Activated CD4-positive, alpha-beta T cell treated with anti-CD3 and anti-CD28 coated beads for 36 hours (primary cell): ENCODE results near the gene FAM181A. TPM values are rescaled to one million over a fixed set of nuclear protein-coding genes. Genes with fewer than 3 reads are reported as not detected.

Source experiments
- ATAC-seq: fragments of 200-7000 bp; cut with Tn5 transposase; one replicate; pipeline ENCODE4 v1.10.0; 2021; ENCODE audit warnings: mild to moderate bottlenecking, moderate library complexity
- CTCF ChIA-PET: fragments of 350-600 bp; sonication (Branson Sonifier 250); formaldehyde crosslinking; loops from one replicate; lab custom pipeline; 2021; ENCODE audit warnings: antibody characterized with exemption; lab: Charles Lee
- POLR2A ChIA-PET: fragments of 350-600 bp; sonication (Branson Sonifier 250); formaldehyde crosslinking; loops from one replicate; lab custom pipeline; 2021; ENCODE audit warnings: antibody characterized with exemption, inconsistent platforms; lab: Charles Lee
- DNase-seq: peaks from one replicate; pipeline ENCODE4 v3.0.0-alpha.2; 2020
- H3K27ac Mint-ChIP-seq: one replicate; pipeline ENCODE4 v1.8.0; 2021; ENCODE audit warnings: mixed read lengths
- H3K27me3 Mint-ChIP-seq: one replicate; pipeline ENCODE4 v1.8.0; 2021; ENCODE audit warnings: mixed read lengths
- H3K36me3 Mint-ChIP-seq: one replicate; pipeline ENCODE4 v1.8.0; 2021; ENCODE audit warnings: low read depth, mixed read lengths
- H3K4me1 Mint-ChIP-seq: one replicate; pipeline ENCODE4 v1.8.0; 2021; ENCODE audit warnings: mixed read lengths
- H3K4me3 Mint-ChIP-seq: one replicate; pipeline ENCODE4 v1.8.0; 2021; ENCODE audit warnings: mild to moderate bottlenecking, moderate library complexity, mixed read lengths
- H3K9me3 Mint-ChIP-seq: one replicate; pipeline ENCODE4 v1.8.0; 2021; ENCODE audit warnings: low read depth, mixed read lengths
- intact Hi-C, 2 experiments: fragments of 100-400 bp; cut with DNase I in 1 of 2; cut with micrococcal nuclease in 1 of 2; formaldehyde crosslinking; loops; one replicate each; pipeline versions ENCODE4 v1.14.2 to v1.15.1; 2022 to 2024; cut with DNase I, micrococcal nuclease
- total RNA-seq, 2 experiments: library from RNA; stranded (reverse); gene quantifications; one replicate each; pipeline ENCODE4 v1.2.3, GENCODE V29; 2021

Gene FAM181A
- total RNA-seq, 2 experiments from 2014 or later = not detected

DNA sequence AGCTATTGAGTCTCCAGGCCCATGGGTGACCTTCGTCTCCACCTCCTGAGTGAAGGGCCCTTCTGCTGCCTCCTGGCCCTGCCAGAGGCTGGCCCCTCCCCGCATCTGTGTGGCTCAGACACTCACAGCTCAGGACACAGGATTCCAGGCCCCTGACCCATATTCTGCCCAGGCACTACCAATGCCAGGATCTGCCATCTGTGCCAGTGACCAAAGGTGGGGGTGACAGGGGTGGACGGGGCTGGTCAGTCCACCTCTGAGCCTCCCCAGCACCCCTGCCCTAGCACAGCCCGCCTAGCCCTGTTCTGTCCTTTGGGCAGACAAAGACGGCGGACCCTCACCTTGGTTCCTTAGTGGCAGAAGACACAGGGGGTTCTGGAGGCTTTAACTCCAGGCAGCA is 46.5 kb downstream of the FAM181A start:
- CTCF ChIA-PET = interaction anchor here (0.6 to 13.9 kb wide), 4 partner anchors 8 to 35 kb away, joined by 4 to 180 read pairs (median 28); no protein-coding TSS in a partner anchor
- H3K27me3 Mint-ChIP-seq = peaks cover 2% of the 10 kb centered on the region
- intact Hi-C loops = loop anchor here (10.0 kb wide), 3 partner anchors 421 to 1291 kb away; partner anchors contain the start of genes LYSET (in 1 of the 2) and MOAP1 (in 1 of the 2)
- POLR2A ChIA-PET = interaction anchor here (0.7 to 3.7 kb wide), 2 partner anchors 14 to 21 kb away, joined by 3 to 40 read pairs; no protein-coding TSS in a partner anchor
- H3K4me1 Mint-ChIP-seq = peaks cover 86% of the 10 kb centered on the region
- no peak overlapping the region for H3K4me3 Mint-ChIP-seq
- peaks cover 27% of the 10 kb centered on the region for H3K36me3 Mint-ChIP-seq
- DNase-seq = no peak
- H3K9me3 Mint-ChIP-seq = peaks cover 9% of the 10 kb centered on the region
- ATAC-seq = no peak
- peak overlapping the region; percentile 87 for H3K27ac Mint-ChIP-seq

DNA sequence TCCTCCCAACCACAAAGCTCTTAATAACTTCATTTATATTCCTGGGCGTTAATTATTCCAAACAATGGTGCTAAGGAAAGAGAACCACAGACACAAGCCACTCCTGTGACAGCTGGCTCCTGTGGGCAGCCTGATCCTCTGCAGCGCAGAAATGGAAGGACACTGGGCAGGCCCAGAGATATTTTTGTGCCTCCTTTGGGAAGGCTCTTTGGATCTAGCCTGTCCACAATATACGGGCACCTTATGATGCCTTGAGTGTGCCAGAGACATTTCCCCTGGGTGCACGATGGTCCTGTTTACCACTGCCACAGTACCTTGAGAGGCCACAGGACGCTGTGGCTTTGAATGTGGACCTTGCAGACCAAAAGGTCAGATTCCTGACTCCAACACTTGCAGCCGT is 47.2 kb downstream of the FAM181A start:
- intact Hi-C loops = loop anchor here (10.0 kb wide), 3 partner anchors 421 to 1291 kb away; partner anchors contain the start of genes LYSET (in 1 of the 2) and MOAP1 (in 1 of the 2)

DNA sequence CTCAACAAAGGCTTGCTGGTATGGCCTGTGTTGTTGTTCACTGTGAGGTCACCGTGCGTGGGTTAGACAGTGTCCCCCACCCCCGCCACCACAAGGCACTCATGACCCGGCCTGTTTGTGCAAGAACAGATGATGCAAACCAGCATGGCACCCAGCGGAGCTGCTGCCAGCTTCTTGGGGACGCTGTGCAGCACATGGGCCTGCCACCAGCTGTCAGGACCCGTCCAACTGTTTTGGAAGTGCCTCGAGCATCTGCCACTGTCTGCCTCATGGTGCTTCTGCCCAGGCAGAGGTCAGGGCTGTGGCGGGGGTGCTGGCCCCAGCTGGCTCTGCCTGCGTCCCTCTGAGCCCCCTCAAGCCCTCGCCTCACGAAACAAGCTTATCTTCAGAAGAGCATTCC is 47.7 kb downstream of the FAM181A start:
- H3K36me3 Mint-ChIP-seq = peaks cover 35% of the 10 kb centered on the region

More for the DNA sequence above, 47.2 kb downstream of the FAM181A start:
- ChIA-PET CTCF (interaction anchor here (1.1 to 13.9 kb wide), 5 partner anchors 9 to 36 kb away, joined by 3 to 180 read pairs (median 4); no protein-coding TSS in a partner anchor), POLR2A (interaction anchor here (1.0 kb wide), 2 partner anchors 11 to 372 kb away, joined by 3 to 5 read pairs; no protein-coding TSS in a partner anchor)
- DNase-seq (no peak), ATAC-seq (no peak)
- Mint-ChIP-seq H3K4me3 (no peak overlapping the region), H3K27ac (peak overlapping the region; percentile 70), H3K36me3 (peaks cover 32% of the 10 kb centered on the region), H3K4me1 (peaks cover 86% of the 10 kb centered on the region), H3K27me3 (no peaks in the 10 kb centered on the region), H3K9me3 (peaks cover 9% of the 10 kb centered on the region)

DNA sequence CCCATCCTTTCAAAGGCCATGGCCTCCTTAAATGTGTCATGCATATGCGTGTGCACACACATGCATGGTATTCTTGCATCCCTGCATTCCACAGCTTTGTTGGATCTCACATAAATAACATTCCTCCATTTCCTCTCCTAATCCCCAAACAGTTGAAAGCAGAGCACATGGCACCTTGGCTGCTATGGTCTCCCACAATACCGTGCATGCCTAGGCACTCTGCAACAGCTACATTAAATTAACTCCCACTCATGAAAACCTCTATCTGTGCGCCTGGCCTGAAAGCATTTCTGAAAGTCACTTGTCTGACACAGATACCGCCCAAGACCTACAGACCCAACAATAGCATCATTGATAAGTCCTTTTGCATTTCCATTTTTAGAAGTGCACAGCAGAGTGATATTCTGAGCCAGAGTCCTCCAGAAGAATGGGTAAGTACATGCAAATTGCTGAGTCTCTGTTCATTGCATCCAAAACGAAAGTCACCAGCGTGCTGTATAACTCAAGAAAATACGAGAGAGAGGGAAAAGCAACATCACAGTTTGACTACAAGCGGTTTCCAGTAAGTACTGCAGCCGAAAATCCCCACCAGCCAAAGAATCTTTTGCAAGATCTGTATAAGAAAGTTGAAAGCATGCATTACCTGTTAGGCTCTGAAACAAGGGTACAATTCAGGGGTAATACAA is 48.8 kb downstream of the FAM181A start:
- peak; percentile 69 for DNase-seq
- Mint-ChIP-seq H3K4me3 (peak overlapping the region; percentile 64), H3K9me3 (peaks cover 11% of the 10 kb centered on the region), H3K27ac (peak overlapping the region; percentile 97), H3K4me1 (peaks cover 89% of the 10 kb centered on the region), H3K36me3 (peaks cover 35% of the 10 kb centered on the region), H3K27me3 (no peaks in the 10 kb centered on the region)
- ATAC-seq = peak; percentile 51
- intact Hi-C loops = loop anchor here (5.0 to 10.0 kb wide), 6 partner anchors 371 to 1546 kb away; partner anchors contain the start of genes LYSET (in 1 of the 2) and MOAP1 (in 1 of the 2)
- POLR2A ChIA-PET = interaction anchor here (1.1 to 1.2 kb wide), 2 partner anchors 17 to 36 kb away, joined by 3 read pairs; no protein-coding TSS in a partner anchor
- CTCF ChIA-PET = interaction anchor here (0.9 to 13.9 kb wide), 7 partner anchors 8 to 37 kb away, joined by 3 to 180 read pairs (median 5); no protein-coding TSS in a partner anchor

More for the DNA sequence above, 47.7 kb downstream of the FAM181A start:
- H3K27me3 Mint-ChIP-seq = no peaks in the 10 kb centered on the region
- CTCF ChIA-PET = interaction anchor here (1.1 to 13.9 kb wide), 5 partner anchors 10 to 36 kb away, joined by 3 to 180 read pairs (median 4); no protein-coding TSS in a partner anchor
- peaks cover 11% of the 10 kb centered on the region for H3K9me3 Mint-ChIP-seq
- intact Hi-C loops = loop anchor here (5.0 to 10.0 kb wide), 6 partner anchors 372 to 1547 kb away; partner anchors contain the start of genes LYSET (in 1 of the 2) and MOAP1 (in 1 of the 2)
- H3K27ac Mint-ChIP-seq = peak overlapping the region; percentile 97
- no peak overlapping the region for H3K4me3 Mint-ChIP-seq
- DNase-seq (no peak), ATAC-seq (no peak)
- peaks cover 89% of the 10 kb centered on the region for H3K4me1 Mint-ChIP-seq
- POLR2A ChIA-PET = interaction anchor here (0.8 to 1.0 kb wide), 3 partner anchors 12 to 372 kb away, joined by 3 to 5 read pairs (median 3); no protein-coding TSS in a partner anchor

DNA sequence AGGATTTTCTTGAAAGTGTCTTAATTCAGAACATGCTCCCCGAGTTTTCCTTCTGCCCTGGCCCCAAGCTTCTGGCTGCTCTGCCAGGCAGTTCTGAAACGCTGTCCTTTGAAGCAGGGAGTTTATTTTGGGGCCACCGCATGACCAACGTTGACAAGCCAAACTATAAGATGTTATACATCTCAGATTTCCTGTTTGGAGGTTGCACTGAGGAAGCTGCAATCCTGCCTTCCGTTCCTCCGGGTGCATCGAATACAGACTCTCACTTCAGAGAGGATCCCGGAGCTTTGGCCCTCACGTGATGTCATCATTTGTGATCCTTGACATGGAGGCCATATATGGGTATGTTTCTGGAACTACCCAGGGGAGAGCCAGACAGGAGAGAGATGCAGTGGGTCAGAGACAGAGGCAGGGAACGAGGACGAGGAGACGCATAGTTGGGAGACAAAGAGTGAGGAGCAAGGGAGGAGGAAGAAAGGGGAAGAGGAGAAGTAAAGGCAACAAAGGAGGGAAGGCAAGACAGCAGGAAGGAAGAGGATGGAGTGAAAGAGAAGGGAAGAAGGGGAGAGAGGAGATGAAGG is 49.4 kb downstream of the FAM181A start, which contains the start of gene ASB2:
ASB2 (minus strand) TSS at position 94 of the 581 bp plus-strand sequence. CDS start 12,031 bp downstream, outside the sequence.
- ATAC-seq = peak; percentile 21

DNA sequence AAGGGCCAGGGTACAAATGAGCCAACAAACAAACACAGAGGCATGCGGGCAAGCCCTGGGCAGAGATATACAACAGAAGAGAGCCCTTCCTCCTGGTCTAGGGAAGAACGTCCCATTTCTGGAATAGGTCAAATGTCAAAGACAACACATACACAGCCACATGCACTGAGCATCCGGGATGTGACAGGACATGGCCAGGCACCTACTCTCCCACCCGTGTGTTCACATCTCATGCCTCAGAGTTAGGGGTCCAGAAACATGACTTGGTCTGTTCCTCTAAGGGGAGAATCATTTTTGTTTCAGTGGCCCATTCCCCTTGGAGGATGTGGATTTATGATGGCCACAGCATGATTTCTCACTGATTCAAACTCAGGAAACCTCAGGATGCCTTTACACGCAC is 50.0 kb downstream of the FAM181A start:
- H3K9me3 Mint-ChIP-seq = peaks cover 11% of the 10 kb centered on the region
- CTCF ChIA-PET = interaction anchor here (0.9 to 13.9 kb wide), 6 partner anchors 9 to 38 kb away, joined by 3 to 180 read pairs (median 6); no protein-coding TSS in a partner anchor
- intact Hi-C loops = loop anchor here (5.0 to 10.0 kb wide), 6 partner anchors 370 to 1545 kb away; partner anchors contain the start of genes LYSET (in 1 of the 2) and MOAP1 (in 1 of the 2)
- peak overlapping the region; percentile 64 for H3K4me3 Mint-ChIP-seq
- POLR2A ChIA-PET = interaction anchor here (0.6 to 1.8 kb wide), 4 partner anchors 14 to 37 kb away, joined by 3 to 5 read pairs (median 4); no protein-coding TSS in a partner anchor
- H3K4me1 Mint-ChIP-seq = peaks cover 82% of the 10 kb centered on the region
- H3K27ac Mint-ChIP-seq = peak overlapping the region; percentile 97
- no peaks in the 10 kb centered on the region for H3K27me3 Mint-ChIP-seq
- no peak for DNase-seq
- ATAC-seq = no peak
- H3K36me3 Mint-ChIP-seq = peaks cover 35% of the 10 kb centered on the region

More for the DNA sequence above, 49.4 kb downstream of the FAM181A start, which contains the start of gene ASB2:
- intact Hi-C loops = loop anchor here (5.0 to 10.0 kb wide), 6 partner anchors 371 to 1546 kb away; partner anchors contain the start of genes LYSET (in 1 of the 2) and MOAP1 (in 1 of the 2)
- H3K4me1 Mint-ChIP-seq = peaks cover 86% of the 10 kb centered on the region
- ChIA-PET CTCF (interaction anchor here (0.9 to 13.9 kb wide), 7 partner anchors 9 to 38 kb away, joined by 3 to 180 read pairs (median 5); no protein-coding TSS in a partner anchor), POLR2A (interaction anchor here (1.1 to 1.2 kb wide), 2 partner anchors 18 to 37 kb away, joined by 3 read pairs; no protein-coding TSS in a partner anchor)
- peaks cover 11% of the 10 kb centered on the region for H3K9me3 Mint-ChIP-seq
- peak within 1 kb of the TSS; percentile 97 for H3K27ac Mint-ChIP-seq
- peaks cover 35% of the 10 kb centered on the region for H3K36me3 Mint-ChIP-seq
- peak within 1 kb of the TSS; percentile 64 for H3K4me3 Mint-ChIP-seq
- peak; percentile 58 for DNase-seq
- H3K27me3 Mint-ChIP-seq = no peaks in the 10 kb centered on the region

DNA sequence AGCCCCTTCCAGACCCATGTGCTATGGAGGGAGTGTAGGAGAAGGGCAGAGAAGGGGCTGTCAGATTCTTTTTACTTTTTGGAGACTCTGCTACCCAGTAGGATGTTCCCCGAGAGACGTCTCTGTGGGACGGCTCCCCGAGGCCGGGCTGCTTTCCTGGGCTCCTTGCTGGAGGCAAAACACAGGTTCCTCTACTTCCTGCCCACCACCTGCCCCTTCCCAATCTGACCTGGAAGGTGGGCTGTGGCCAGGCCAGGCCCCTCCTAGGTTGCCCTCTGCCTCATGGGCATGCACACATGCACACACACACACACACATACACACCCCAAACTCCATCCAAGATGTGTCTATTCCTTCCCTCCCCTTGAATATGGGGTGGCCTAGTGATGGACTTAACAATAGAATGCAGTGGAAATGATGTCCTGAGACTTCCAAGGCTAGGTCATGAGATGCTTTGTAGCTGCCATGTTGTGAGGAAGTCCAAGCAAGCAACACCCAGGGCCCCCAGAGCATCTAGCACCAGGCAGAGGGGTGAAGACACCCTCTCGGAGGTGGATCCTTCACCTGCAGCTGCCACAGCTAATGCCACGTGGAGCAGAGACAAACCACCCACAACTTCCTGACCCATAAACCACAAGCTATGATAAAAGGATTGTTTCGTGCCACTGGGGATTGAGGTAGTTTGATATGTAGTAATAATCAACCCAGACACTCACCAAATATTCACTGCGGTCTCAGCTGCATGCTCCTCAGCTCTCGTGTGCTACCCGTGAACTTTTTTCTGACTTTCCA is 50.8 kb downstream of the FAM181A start:
- POLR2A ChIA-PET = interaction anchor here (0.6 to 2.3 kb wide), 14 partner anchors 13 to 772 kb away, joined by 3 to 48 read pairs (median 4); partner anchors contain the start of genes DDX24, IFI27L1 and SERPINA1
- Mint-ChIP-seq H3K36me3 (peaks cover 35% of the 10 kb centered on the region), H3K27me3 (no peaks in the 10 kb centered on the region), H3K9me3 (peaks cover 11% of the 10 kb centered on the region), H3K4me3 (peak overlapping the region; percentile 24), H3K27ac (peak overlapping the region; percentile 97), H3K4me1 (peaks cover 75% of the 10 kb centered on the region)
- CTCF ChIA-PET = interaction anchor here (0.7 to 13.9 kb wide), 9 partner anchors 13 to 364 kb away, joined by 3 to 180 read pairs (median 5); no protein-coding TSS in a partner anchor
- ATAC-seq (peak; percentile 74), DNase-seq (peak; percentile 84)
- intact Hi-C loops = loop anchor here (1.0 to 10.0 kb wide), 11 partner anchors 15 to 1544 kb away; partner anchors contain the start of genes LYSET (in 1 of the 2), MOAP1 (in 1 of the 2) and OTUB2 (in 1 of the 2)

DNA sequence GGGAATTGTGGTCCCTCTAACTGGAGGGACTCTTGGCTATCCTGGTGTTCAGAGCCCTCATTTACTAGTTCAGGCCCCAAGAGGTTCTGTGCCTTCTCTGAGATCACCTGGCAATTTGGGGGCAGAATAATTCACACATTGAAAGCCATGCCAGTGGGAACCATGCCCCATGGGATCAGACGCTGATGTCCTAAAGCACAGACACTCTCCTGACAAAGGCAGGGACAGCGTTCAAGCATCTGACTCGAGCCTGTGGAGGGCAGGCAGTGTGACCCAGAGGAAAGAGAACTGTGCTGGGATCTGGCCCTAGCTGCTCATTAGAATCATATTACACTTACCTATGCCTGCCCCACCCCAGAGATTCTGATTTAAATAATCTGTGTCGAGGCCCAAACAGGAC is 51.6 kb downstream of the FAM181A start:
- H3K4me3 Mint-ChIP-seq = no peak overlapping the region
- H3K9me3 Mint-ChIP-seq = peaks cover 11% of the 10 kb centered on the region
- ChIA-PET CTCF (interaction anchor here (0.7 to 13.9 kb wide), 10 partner anchors 8 to 364 kb away, joined by 3 to 180 read pairs (median 4); no protein-coding TSS in a partner anchor), POLR2A (interaction anchor here (0.6 to 2.3 kb wide), 12 partner anchors 12 to 773 kb away, joined by 3 to 48 read pairs (median 4); partner anchors contain the start of genes DDX24, IFI27L1 and SERPINA1)
- intact Hi-C loops = loop anchor here (1.0 to 10.0 kb wide), 11 partner anchors 15 to 1544 kb away; partner anchors contain the start of genes LYSET (in 1 of the 2), MOAP1 (in 1 of the 2) and OTUB2 (in 1 of the 2)
- H3K27me3 Mint-ChIP-seq = no peaks in the 10 kb centered on the region
- H3K4me1 Mint-ChIP-seq = peaks cover 72% of the 10 kb centered on the region
- no peak for ATAC-seq
- peaks cover 35% of the 10 kb centered on the region for H3K36me3 Mint-ChIP-seq
- DNase-seq = no peak
- H3K27ac Mint-ChIP-seq = peak overlapping the region; percentile 97
